ENCODE results near the gene AP1S3.

DNA sequence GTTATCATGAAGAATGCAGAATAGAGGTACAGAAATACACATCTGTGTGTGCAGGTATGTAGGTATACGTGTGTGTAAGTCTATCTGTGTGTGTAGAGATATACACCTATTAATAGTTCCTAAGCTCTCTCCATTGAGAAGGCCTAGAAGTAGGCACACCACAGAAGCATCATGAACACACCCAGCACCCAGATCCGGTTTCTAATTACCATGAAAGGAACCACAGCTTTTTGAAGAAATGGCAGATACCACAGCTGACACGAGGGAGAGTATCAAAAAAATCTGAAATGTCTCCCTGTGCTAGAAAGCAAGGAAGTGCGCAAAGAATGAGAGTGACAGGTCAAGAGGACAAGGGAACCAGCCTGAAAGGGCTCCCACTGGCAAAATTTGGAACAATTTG, 27.7 kb upstream of the AP1S3 start:
- TF ChIP-seq EZH2phosphoT487 (IDR thresholded peaks at IDR 0.05) (no peak), EZH2 (IDR thresholded peaks at IDR 0.05) (no peak)
- TF ChIP-seq, protein P1, sequence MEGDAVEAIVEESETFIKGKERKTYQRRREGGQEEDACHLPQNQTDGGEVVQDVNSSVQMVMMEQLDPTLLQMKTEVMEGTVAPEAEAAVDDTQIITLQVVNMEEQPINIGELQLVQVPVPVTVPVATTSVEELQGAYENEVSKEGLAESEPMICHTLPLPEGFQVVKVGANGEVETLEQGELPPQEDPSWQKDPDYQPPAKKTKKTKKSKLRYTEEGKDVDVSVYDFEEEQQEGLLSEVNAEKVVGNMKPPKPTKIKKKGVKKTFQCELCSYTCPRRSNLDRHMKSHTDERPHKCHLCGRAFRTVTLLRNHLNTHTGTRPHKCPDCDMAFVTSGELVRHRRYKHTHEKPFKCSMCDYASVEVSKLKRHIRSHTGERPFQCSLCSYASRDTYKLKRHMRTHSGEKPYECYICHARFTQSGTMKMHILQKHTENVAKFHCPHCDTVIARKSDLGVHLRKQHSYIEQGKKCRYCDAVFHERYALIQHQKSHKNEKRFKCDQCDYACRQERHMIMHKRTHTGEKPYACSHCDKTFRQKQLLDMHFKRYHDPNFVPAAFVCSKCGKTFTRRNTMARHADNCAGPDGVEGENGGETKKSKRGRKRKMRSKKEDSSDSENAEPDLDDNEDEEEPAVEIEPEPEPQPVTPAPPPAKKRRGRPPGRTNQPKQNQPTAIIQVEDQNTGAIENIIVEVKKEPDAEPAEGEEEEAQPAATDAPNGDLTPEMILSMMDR (IDR thresholded peaks at IDR 0.05) = no peak
